GM12872 (cell line): ENCODE data around the gene TAC3.
A peak's percentile ranks its signal among the peaks of the same experiment; 100 is the strongest.

Experiments used
- TF ChIP-seq, protein P1 (sequence below): IDR thresholded peaks from 3 replicates; pipeline ENCODE4 v1.5.1; 2011; ENCODE audit warnings: low read depth, mild to moderate bottlenecking, low read length, moderate library complexity; ENCODE audit not compliant: insufficient read depth

The TAC3 gene

DNA sequence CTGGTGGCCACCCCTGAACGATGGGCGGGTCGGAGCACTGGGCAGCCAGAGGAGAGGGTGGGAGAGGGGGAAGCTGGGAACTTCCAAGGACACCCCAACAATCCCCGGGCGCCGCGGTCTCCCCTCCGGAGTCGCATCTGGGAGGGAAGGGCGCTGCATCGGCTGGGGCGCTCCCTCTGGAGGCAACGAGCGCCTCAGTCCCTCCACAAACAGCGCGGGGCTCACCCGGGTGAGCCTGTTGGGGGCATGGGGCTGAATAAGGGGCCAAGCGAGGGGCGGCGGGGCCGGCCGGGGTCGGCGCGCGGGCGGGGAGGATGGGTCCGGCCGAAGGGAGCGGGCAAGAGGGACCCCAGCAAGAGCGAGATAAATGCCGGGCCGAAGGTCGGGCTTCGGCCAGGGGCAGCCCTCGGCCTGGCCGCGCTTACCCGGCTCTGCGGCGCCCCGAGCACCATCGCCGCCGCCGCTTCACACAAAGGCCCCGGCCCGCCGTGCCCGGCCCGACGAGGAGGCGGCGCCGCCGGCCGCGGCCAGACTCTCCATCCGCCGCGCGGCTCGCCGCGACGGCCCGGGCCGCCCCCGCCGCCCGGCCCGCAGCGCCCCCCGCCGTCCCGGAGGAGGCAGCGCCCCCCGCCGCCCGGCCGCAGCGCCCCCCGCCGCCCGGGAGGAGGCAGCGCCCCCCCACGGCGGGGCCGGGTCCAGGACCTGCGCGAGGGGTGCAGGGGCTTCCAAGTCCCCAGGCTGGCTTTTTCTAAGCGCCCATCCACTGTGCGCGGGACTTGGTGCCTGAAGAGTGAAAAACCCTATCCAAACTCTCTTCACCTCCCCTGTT is 10.1 kb downstream of the TAC3 start, which contains the start of gene ZBTB39:
ZBTB39 (minus strand) TSS at position 567 of the 829 bp plus-strand sequence. CDS start 1,629 bp downstream, outside the sequence.
- TF ChIP-seq, protein P1, sequence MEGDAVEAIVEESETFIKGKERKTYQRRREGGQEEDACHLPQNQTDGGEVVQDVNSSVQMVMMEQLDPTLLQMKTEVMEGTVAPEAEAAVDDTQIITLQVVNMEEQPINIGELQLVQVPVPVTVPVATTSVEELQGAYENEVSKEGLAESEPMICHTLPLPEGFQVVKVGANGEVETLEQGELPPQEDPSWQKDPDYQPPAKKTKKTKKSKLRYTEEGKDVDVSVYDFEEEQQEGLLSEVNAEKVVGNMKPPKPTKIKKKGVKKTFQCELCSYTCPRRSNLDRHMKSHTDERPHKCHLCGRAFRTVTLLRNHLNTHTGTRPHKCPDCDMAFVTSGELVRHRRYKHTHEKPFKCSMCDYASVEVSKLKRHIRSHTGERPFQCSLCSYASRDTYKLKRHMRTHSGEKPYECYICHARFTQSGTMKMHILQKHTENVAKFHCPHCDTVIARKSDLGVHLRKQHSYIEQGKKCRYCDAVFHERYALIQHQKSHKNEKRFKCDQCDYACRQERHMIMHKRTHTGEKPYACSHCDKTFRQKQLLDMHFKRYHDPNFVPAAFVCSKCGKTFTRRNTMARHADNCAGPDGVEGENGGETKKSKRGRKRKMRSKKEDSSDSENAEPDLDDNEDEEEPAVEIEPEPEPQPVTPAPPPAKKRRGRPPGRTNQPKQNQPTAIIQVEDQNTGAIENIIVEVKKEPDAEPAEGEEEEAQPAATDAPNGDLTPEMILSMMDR = peak; percentile 72

DNA sequence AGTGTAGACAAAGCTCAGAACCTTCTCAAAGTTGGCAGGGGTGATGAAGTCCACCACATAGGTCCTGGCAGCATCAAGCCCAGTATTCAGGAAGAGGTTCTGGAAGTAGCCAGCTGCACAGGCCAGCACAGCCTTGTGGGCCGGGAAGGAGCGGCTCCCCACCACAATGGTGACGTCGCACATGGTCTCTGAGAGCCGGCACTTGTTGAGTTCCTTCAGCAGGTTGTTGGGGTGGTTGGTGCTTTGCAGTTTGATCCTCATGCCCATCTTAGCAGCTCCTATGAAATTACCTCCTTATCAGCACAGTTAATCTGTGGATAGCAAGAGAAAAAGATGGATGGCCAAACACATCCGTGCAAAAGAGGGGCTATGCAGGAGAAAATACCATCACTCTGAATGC is 11.7 kb downstream of the TAC3 start:
- TF ChIP-seq, protein P1 = no peak

DNA sequence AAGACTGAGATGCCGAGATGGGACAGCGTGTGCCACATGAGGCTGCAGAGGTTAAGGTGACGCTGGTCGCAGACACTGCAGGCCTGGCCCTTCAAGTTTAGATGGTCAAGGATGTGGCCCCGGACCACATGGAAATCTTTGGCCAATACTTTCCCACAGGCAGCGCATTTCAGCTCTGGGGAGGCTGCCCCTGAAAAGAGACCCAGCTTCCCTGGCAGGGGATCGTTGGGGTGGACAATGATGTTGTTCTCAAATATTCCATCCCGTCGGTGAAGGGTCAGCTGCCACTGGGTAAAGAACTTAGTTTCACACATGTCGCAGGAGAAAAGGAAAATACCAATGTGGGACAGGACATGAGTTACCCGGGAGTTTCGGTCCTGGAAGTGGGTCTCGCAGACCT is 12.9 kb downstream of the TAC3 start:
- TF ChIP-seq, protein P1 = no peak

DNA sequence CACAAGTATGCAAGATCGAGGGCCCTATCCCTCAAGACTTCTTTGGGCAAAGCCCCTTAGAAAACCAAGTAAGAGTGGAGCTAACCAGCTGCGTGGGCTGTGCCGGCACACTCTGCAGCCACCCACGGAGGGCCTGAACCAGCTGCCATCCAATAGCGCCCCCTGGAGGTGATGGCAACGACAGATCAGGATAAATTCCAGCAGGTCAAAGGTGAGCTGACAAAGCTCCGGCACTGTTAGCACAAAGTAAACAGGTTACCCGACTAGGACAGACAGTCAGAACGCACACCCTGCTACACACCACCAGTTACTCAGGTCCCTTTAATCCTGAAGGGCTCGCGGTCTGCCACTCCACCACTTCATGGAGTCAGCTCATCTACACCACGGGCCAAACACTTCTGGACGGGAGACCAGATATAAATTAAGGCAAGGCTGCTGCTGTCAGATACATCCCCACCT is 14.9 kb downstream of the TAC3 start:
- TF ChIP-seq, protein P1 = peak; percentile 85

DNA sequence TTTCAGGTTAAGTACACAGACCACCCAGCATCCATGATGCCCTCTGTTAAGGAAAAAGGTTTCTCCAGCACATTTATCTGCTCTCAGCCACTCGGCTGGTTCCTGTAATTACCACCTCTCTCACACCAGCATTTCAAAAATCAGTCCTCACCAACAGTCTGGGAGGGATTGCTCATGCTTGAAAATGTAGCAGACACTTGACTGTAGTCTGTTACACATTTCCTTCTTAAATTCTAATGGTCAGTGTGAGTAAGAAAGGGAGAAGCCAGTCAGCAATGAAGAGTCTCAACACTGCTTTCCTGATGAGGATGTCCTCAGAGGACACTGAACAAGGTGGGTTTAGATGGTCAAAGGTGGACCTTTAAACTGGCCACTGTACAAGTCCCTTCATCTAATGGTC is 15.9 kb downstream of the TAC3 start:
- TF ChIP-seq, protein P1 = no peak

DNA sequence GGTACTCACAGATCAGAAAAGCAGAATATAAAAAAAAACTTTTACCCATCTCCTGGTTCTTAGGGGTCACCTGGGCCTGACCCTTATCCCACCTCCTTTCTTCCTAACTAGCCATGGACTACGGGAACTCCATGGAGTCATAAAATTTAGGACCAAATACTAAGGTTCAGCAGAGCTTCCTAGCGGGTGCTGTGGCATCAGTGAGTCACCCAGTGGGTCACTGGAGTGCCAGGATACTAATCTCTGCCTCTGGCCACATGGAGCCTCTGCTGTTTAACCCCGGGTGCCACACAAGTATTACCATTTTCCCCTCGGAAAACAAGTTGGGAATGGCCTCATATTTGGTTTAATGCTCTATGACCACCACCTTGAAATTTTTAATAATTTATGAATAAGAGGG is 16.9 kb downstream of the TAC3 start:
- TF ChIP-seq, protein P1 = no peak

DNA sequence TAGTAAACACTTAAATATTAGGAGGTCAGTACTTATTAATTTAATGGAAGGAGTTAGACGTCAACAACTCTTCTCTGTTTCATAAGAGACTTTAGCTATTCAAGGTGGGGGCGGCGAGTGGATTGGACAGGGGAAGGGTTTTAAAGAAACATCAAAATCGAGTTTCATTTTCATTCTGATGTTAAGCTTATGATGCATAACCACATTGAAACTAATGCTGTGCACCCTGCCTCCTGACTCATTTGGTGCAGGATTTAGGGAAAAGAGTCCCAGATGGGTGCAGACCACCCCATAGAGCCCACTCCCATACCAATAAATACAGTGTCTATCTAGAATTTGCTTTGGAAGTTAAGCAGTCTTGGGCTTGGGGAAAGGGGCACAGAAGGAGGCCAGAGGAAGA is 17.3 kb downstream of the TAC3 start:
- TF ChIP-seq, protein P1 = no peak
